DMS153 (cell line): ENCODE results near the gene ADK.

Source experiments
- DNase-seq: peaks from one replicate; lab custom pipeline; 2025; lab: John Stamatoyannopoulos, UW

ADK gene

GRCh38 chr10:74738985-74739567 lies 588.1 kb downstream of the ADK start:
- no peak for DNase-seq

GRCh38 chr10:74743401-74743800 lies 592.4 kb downstream of the ADK start:
- peak; percentile 10 for DNase-seq

- DNase-seq = no peak
These were observed 594.4 kb downstream of the ADK start for GRCh38 chr10:74745449-74745848.

- no peak for DNase-seq
These were observed 595.8 kb downstream of the ADK start for GRCh38 chr10:74746813-74747212.

DNA sequence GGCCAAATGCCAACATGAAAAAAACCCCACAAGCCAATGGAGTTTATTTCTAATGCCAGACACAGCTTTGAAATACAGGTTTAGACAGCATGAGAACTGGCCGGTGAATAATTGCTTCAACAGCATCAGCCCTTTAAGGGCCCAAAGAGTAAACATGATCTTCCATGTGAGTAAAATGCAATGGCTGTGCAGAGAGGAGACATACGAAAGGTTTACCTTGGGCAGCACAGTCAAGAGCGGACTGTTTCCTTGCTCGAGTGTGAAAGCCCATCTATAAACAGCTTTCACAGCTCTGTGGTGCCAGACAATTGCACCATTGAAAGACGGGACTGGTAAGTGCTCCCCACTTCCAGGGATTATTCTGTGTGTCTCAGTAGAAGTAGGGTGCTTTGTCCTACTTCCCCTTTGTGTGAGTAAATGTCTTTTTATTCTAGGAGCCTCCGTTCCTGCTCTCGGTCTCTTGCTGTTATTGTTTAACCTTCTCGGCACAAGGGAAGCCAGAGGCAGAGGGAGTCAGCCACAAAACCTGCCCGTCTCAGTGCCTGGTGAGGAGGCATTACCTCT lies 597.5 kb downstream of the ADK start:
- peak; percentile 69 for DNase-seq

DNA sequence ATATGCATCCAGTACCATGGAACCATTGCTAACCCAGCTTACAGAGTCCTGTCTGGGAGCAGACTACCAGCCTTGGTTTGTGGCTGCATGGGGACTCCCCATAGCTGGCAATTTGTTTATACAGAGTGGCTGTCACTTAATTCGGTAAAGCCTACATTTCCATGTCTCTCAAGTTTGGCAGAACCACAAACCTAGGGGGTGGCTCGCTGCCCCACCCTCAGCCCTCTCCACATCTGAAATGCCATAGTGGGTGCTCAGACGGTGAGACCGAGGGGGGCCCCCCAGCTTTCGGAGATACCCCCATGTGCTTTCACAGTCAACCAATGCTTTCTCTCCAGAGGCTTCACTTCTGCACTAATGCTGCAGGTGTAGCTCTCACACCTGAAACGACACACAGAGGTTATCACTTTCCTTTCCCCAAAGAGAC lies 599.8 kb downstream of the ADK start:
- no peak for DNase-seq

DNA sequence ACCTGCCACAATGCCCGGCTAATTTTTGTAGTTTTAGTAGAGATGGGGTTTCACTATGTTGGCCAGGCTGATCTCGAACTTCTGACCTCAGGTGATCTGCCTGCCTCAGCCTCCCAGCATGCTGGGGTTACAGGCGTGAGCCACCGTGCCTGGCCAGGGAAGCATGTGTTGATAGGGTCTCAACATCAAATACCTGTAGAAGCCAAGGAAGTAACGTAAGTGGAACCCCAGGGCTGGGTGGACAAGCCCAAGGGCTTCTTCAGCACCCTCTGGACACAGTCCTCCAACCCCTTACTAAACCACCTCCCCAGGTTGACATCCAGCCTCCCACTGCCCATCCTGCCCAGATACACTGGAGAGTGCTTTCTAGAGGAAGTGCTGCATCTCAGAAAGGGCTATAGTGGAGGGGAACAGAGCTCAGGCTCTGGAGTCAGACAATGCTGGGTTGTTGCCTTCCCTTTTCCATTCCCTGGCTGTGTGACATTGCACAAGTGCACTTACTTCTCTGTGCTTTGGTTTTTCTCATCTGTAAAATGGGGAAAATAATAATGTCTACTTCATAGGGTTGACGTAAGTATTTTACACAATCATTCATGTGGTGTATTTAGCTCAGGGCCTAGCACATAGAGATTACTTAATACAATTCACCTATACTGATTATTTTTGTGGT lies 601.5 kb downstream of the ADK start:
- no peak for DNase-seq

DNA sequence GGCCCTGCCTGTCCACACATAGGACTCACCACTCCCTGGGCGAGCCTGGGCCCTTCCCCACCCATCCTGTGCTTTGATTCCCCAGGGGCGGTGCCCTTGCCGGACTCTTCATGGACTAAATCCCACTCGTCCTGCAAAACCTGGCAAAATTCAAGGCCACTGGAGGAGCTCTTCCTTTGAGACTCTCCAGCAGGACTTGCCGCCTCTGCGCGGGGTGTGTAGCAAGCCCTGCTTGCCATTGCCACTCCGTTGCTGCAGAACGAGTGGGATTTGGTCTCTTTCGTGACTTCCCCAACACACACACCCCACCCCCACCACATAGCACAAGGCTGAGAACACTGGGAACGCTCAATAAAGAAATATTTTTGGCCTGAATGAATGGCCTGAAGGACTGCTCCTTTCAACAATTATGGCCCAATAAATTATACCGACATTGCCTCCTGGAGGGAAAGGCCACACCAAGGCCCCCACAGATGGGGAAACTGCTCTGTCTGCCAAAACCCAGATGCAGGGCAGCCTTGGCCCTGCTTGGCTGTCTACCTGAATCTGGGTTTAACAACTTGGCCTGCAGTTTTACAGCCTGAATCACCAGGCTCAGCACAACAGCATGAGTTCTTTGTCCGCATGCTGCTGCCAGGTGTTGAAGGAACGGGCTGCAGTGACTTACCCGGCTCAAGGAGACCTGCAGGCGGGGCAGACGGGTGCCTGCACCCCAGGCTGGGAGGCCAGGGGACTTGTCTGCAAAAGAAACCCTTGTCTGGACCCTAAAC lies 602.6 kb downstream of the ADK start:
- no peak for DNase-seq

DNA sequence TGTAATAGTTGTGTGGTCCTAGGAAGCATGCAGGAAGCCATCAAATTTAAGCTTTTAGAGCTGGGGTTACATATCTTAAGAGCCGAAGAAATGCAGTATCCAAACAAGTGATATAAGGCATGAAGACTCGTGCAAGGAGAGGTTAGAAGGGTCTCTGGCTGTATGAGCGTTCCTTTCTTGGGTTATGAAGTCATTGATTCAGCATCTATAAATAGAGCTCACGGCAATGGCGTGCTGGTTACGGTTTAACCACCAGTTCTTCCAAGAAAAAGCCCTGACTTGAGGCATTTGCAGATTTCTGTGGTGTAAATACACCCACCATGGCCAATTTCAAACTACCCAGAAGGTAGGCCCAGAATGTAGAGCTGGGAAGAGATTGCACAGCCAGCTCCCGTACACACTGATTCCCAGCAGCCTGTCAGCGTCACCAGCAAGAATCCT lies 603.4 kb downstream of the ADK start:
- DNase-seq = no peak

- no peak for DNase-seq
These were observed 604.3 kb downstream of the ADK start for GRCh38 chr10:74755273-74755672.
